Heart left ventricle (tissue), 13 donors: Measurements from ENCODE around the gene SEC24C.

Experiments used
- CTCF ChIP-seq, 12 donors: fragments of 200-600 bp; sonication (generic) in 4 of 12; IDR thresholded peaks; one replicate each; pipeline versions ENCODE4 v1.5.0 to v1.8.0; 2018 to 2022; ENCODE audit warnings: antibody characterized with exemption in 12 of 12, mild to moderate bottlenecking in 5 of 12
- POLR2A ChIP-seq, 2 donors: fragments of 450-650 bp; IDR thresholded peaks; one replicate each; pipeline ENCODE4 v1.6.1; 2017; ENCODE audit warnings: antibody characterized with exemption in 2 of 2, mild to moderate bottlenecking in 2 of 2, moderate library complexity in 2 of 2
- donor health status: ischemic (EF 13 %, LVEDD 7.1; RV severe dilation, severe dysfunction).
- donor health status: DM: no; HTN: yes; CAD: no.
- donor health status: DM: no; HTN: no; CAD: no.
- donor health status: ischemic (EF 25% LVEDD 6.9; RV normal size, moderate dysfunction).
- donor health status: ischemic (EF 25% LVEDD 5.7; RV mildly dilated, moderate dysfunction).
- donor health status: ischemic (EF 35%, LVEDD 5.7; RV mildly dilated, moderate dysfunction).
- donor health status: nonischemic (EF 11% LVEDD 7.7; RV severe dilation, severe dysfunction).
- donor health status: DM: yes; HTN: yes; CAD: no.
- donor health status: PGD.
- donor health status: ischemic (EF 29% LVEDD 5.4; RV normal size, mild dysfunction).
- donor health status: nonischemic (EF 23%, LVEDD 6.1; RV moderate dilation, normal function).

DNA sequence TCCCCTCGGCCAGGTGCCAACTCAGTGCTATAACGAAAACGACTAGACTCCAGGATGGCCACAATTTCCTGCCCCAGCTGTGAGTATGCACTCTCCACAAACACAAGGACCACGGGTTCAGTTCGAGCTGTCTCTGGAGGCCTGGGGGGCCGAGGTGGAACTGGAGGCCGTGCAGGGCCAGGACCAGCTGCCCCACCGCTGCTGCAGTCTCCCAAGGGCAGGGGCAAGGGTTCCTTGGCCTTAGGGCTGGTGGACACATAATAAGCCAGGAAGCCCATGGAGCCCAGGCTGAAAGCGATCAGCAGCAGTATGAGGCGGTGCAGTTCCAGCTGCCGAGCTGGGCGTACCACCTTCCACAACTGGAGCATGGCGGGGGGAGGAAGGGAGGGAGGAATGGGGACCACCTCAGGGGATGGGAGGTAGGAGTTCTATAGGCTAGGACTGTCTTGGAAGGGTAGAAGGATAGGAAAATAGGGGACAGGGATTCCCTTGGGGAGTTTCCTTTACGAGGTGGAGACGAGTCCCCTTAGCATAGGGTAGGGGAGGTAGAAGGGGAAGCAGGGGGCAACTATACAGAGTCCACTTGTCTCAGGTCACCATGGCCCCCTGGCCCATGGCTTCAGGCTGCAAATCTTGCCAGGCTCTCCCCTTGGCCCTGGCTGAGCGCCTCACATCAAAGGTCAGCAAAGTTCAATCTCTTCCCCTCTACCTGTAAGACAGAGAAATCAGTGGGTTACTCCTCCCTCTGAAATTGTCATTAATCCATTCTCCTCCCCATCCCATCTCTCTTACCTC, 64.0 kb downstream of the SEC24C start:
- TF ChIP-seq CTCF (IDR thresholded peaks at IDR 0.05) (no peak), POLR2A (IDR thresholded peaks at IDR 0.05) (no peak)
